NCI-H146 (cell line): Measurements from ENCODE around the gene RBMS3.

ENCODE experiments used
- DNase-seq: peaks from one replicate; lab custom pipeline; 2025; lab: John Stamatoyannopoulos, UW

The RBMS3 gene

DNA sequence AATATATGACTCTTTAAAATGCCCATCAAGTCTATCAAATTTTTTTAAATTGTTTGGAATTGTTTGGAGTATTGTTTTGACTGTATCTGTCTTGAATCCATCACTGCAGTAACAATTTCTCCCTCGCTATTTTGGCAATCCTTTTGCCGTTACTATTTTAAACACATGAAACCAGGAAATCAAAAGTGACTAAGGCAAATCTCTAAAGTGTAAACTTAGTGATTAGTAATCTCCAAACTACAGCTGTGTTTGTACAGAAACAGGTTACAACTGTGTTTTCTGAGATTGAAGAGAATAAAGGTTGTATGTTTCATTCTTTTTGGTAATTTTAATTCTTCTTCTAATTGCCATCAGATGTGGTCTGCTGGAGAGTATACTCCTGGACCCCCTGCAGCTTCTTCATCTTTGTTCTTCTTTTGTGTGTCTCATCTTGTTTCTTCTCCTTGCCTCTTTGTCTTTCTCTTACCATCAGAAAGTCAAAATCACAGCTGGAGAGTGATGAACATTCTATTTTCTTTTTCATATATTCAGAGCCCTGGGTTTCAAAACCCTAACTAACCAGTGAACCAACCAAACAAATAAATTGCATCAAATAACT lies 465.4 kb downstream of the RBMS3 start:
- DNase-seq = no peak

GRCh38 chr3:29747991-29748390 lies 467.1 kb downstream of the RBMS3 start:
- no peak for DNase-seq

- no peak for DNase-seq
Observed at GRCh38 chr3:29751647-29752314, 470.9 kb downstream of the RBMS3 start.

DNA sequence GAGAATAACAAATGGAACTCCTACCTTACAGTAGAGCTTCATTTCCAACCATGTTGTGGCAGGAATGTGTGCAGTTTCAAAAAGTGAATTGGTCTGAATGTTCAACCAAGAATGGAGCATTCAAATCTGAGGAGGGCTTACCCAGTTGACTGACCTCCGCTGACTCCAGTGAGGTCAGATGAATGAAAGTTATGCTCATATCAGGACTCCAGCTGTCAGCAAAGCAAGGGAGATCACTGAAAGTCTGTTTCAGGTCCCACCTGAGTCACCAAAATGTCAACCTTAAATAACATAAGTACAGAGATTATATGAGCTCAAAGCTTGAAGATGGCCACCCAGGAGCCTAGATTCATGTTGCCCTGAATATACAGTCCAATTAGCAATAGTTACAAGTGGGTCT lies 473.5 kb downstream of the RBMS3 start:
- no peak for DNase-seq

GRCh38 chr3:29755416-29755815 lies 474.5 kb downstream of the RBMS3 start:
- no peak for DNase-seq

GRCh38 chr3:29757054-29757777 lies 476.3 kb downstream of the RBMS3 start:
- DNase-seq = no peak

DNA sequence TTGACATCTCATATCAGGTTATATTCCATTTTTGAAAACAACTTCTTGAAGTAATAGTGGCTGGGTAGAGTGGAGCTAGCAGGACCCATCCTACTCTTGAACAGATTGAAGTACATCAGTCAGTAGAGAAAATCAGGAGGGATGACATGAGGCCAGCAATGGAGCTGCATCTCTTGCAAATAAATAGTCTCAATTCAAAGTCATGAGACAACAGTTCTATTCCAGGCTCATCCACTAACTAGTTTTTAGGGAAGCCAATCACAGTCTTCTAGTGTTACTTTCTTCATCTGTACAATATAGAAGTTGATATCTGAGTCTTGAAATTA lies 477.2 kb downstream of the RBMS3 start:
- no peak for DNase-seq

- DNase-seq = no peak
Observed at GRCh38 chr3:29758434-29759322, 477.8 kb downstream of the RBMS3 start.

- DNase-seq = no peak
Observed at GRCh38 chr3:29759411-29760225, 478.7 kb downstream of the RBMS3 start.

- no peak for DNase-seq
Observed at GRCh38 chr3:29760226-29760685, 479.4 kb downstream of the RBMS3 start.

- DNase-seq = no peak
Observed at GRCh38 chr3:29761517-29761916, 480.6 kb downstream of the RBMS3 start.

DNA sequence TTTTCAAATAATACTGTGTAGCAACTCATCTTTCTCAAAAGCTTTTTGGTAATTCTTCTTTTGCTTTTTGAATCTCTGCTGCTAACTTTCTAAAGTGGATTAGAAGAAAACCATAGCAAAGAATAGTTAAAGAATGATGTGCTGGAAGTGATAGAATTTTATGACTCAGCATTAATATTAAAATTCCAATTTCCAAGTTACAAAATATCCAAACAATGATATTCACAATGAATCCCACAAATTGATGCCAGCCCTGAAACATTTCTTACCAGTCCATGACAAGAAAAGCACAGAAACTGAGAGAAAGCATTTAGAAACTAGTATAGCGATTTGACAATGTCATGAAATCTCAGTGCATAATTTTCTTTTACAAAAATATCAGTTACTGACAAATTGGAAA lies 482.2 kb downstream of the RBMS3 start:
- no peak for DNase-seq

DNA sequence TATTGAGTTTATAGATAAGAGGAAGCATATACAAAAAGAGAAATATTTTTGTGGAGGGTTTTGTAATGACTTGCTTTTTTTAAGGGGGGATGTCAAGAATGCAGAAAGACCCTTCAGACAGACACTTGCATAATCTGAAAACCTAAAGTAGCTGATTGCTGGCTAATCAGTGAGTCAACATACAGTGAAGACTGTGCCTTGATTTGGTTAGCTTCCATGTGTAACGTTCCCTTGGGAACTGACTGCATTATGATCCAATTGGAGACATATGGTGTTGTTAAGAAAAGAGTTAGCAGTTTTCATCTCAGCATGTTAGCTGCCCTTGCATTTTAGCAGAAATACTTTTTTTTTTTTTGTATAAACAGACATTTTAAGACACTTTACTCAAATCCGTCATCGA lies 483.2 kb downstream of the RBMS3 start:
- no peak for DNase-seq

DNA sequence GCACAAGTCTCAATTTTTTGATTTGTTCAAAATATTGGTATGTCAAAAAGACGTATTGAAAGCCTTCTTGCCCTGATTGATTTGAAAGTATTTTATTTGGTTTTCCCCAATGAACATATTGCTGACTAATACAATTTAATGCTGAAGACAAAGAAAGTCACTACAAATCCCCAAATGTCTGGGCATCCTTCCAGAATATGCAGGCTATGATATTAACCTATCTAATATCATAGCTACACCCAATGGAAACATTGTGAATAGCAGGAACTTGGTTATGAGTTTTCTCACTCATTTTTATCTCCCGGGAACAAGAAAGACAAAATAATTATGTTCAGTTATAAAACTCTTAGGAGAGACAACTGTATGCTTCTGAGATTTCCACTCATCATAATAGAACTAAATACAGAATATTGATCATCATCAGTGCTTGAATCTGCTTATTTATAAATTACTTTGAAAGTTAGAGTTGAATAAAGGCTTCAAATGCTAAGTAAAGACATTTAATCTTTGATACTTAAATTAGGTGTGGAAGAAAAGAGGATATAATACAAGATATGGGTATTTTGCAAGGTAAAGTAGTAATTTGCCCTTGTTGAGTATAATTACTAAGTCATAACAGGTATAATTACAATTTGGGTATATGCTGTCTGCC lies 483.9 kb downstream of the RBMS3 start:
- no peak for DNase-seq

- no peak for DNase-seq
Observed at GRCh38 chr3:29771602-29772001, 490.7 kb downstream of the RBMS3 start.

- DNase-seq = no peak
Observed at GRCh38 chr3:29772436-29772835, 491.6 kb downstream of the RBMS3 start.

- DNase-seq = no peak
Observed at GRCh38 chr3:29773481-29773880, 492.6 kb downstream of the RBMS3 start.

- no peak for DNase-seq
Observed at GRCh38 chr3:29775340-29775739, 494.5 kb downstream of the RBMS3 start.

GRCh38 chr3:29777869-29778268 lies 497.0 kb downstream of the RBMS3 start:
- no peak for DNase-seq

DNA sequence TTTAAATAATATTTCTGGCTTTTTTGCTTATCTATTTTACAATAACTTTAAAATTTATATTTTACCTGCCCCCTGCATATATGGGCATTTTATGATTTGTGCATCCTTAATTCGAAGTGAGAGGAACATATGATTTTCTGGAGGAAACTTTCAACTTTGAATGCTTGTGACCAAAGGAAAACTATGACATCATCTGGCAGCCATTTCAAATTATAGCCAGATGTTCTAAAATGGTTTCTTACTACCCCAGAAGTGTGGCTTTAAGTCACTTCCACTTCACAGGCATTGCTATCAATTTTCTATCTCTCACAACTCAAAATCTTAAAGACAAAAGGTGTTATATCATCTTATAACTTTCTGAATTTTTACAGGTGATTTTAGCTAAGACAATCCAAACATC lies 508.8 kb downstream of the RBMS3 start:
- no peak for DNase-seq

- no peak for DNase-seq
Observed at GRCh38 chr3:29796808-29797207, 515.9 kb downstream of the RBMS3 start.
